GM15510 (cell line): ENCODE data around the gene TASOR.
A peak's percentile ranks its signal among the peaks of the same experiment; 100 is the strongest.

Experiments used
- POLR2A ChIP-seq: IDR thresholded peaks from 3 replicates; pipeline ENCODE4 v1.6.1; 2011; ENCODE audit warnings: borderline replicate concordance; ENCODE audit not compliant: insufficient read length; ENCODE audit errors: extremely low read depth

The TASOR gene, protein sequence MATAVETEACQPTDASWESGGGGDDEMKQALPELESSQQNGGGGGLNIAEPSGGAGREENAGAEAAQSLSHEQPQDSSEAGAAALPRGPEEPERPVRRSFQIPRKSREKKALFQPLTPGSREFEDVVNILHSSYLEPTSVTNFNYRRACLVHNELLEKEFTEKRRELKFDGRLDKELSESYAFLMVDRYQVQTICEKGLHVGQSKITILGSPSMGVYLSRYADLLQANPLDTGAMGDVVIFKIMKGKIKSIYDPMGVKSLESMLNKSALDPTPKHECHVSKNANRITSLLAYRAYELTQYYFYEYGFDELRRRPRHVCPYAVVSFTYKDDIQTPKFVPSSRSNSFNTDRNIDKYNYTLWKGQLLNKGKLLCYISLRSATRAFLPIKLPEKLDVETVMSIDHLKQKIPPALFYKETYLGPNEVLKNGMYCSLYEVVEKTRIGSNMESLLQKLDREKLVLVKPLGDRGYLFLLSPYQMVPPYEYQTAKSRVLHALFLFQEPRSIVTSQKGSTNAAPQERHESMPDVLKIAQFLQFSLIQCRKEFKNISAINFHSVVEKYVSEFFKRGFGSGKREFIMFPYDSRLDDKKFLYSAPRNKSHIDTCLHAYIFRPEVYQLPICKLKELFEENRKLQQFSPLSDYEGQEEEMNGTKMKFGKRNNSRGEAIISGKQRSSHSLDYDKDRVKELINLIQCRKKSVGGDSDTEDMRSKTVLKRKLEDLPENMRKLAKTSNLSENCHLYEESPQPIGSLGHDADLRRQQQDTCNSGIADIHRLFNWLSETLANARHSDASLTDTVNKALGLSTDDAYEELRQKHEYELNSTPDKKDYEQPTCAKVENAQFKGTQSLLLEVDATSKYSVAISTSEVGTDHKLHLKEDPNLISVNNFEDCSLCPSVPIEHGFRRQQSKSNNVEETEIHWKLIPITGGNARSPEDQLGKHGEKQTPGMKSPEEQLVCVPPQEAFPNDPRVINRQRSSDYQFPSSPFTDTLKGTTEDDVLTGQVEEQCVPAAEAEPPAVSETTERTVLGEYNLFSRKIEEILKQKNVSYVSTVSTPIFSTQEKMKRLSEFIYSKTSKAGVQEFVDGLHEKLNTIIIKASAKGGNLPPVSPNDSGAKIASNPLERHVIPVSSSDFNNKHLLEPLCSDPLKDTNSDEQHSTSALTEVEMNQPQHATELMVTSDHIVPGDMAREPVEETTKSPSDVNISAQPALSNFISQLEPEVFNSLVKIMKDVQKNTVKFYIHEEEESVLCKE (N-terminal part only)

DNA sequence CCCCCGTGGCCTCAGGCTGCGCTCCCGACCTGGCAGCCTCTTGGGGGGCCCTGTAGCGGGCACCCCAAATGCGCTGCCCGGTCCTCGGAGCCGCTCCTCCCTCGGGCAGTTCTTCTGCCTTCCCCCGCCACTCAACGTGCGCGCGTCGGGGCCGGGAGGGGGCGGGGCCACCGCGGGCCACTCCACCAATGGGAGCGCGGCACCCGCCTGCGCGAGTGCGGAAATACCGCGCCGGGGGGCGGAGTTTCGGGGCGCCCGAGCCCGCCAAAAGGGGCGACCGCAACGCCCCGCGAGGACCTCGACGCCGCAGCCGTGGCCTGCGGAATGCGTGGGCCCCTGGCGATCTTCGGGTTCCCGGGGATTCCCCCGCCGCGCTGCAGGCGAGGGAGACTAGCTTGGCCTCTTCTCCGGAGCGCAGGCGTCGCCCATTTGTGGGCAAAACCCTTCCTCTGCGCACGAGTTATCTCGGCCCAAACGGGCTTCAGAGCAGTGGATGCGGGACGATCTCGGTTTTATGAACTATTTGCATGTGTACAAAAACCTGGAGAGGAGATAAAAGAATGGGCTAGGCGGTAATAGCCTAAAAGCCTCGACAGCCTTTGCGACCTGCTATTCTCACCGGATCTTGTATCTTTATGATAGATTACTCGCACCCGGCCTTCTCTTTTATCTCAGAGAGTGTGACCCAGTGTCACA lies at the start of gene TASOR:
TASOR (minus strand) TSS at position 144 of the 696 bp plus-strand sequence. CDS start 259 bp downstream, outside the sequence.
- TF ChIP-seq POLR2A: peak; percentile 80

- TF ChIP-seq POLR2A: no peak
Measured at GRCh38 chr3:56732109-56732508, 49.0 kb upstream of the TASOR start.

GRCh38 chr3:56725175-56725574 lies 42.1 kb upstream of the TASOR start:
- no peak for TF ChIP-seq POLR2A

DNA sequence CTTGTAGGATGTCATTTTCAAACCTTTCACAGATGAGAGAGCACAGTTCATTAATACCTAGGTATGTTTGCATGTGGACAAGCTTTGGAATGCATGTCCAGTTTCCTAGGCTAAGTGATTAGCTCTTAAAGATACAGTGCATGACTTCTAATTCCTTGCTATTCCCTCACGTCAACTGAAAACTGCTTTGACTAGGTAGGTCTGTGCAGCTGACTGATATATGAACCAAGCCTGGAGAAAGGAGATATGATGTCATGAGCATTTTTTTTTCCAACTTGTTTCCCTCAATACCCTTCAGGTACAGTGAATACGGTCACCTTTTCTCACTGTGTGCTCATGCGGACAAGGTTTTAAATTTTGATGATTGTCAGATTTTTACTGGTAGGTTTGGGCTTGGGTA lies 41.6 kb upstream of the TASOR start:
- TF ChIP-seq POLR2A: no peak

- no peak for TF ChIP-seq POLR2A
Measured at GRCh38 chr3:56720849-56721248, 37.8 kb upstream of the TASOR start.

GRCh38 chr3:56711344-56711743 lies 28.3 kb upstream of the TASOR start:
- no peak for TF ChIP-seq POLR2A

- TF ChIP-seq POLR2A: no peak
Measured at GRCh38 chr3:56706629-56707028, 23.6 kb upstream of the TASOR start.

GRCh38 chr3:56704706-56705105 lies 21.6 kb upstream of the TASOR start:
- no peak for TF ChIP-seq POLR2A

DNA sequence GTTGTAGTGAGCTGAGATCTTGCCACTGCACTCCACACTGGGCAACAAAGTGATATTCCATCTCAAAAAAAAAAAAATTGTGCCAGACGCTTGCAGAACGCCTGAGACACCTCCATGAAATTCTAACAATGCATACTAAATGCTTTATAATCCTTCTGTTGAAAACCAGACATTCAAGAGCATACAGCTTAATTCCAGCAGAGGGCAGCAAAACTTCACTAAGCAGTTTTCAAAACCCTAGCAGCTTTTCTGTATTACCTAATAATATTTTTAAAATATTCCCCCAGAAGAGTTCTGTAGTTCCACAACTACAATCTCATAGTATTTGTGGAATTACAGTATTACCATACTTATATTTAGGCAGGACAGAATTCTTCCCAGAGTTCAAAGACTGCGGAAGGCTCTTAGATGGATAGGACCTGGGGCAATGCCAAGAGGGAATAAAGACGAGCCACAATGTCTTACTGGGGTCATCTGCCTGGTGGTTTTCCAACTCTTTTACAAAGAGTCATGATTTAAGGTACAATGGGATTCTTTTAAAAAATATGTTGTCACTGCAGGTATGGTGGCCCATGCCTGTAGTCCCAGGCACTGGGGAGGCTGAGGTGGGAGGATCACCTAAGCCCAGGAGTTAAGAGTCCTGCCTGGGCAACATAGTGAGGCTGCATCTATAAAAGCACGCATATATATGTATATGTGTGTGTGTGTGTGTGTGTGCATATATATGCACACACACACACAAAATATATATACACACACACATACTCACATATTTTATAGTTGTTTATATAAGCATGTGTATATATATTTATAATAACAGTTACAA lies 19.6 kb upstream of the TASOR start:
- TF ChIP-seq POLR2A: no peak

DNA sequence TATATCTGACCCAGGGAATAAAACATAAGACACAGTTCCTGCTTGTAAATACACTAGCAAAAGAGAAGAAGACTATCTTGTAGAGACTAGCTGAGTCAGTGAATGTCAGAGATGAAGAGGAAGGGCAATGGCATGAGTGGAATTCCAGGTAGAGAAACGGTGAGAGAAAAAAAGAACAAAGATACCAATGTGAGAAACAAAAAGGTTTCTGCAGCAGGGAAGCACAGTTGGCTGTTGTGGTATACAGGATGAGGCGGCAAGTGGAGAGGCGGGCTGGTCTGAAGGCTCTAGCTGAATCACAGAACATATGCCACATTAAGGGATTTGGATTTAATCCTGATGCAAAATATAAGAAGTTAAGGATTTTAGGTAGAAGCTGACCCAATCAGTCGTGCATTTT lies 17.1 kb upstream of the TASOR start:
- no peak for TF ChIP-seq POLR2A

- TF ChIP-seq POLR2A: no peak
Measured at GRCh38 chr3:56694867-56695683, 12.0 kb upstream of the TASOR start.

DNA sequence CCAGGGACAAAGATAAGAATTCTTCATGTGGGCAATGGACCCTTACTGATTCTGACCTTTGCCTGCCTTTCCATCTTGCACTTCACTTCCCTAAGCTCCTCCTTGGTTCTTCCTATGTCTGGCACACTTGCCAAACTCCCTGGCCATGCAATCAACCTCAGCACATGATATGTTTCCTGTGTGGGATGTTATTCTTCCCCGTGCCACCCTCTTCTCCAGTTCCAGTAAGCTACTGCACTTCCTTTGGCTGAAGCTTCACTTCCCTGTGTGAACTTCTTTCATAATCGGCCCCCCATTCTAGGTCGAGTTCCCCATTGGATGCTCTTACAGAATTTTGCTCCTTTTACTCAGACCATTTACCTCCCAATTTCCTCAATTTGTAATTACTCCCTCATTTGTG lies 10.7 kb upstream of the TASOR start:
- no peak for TF ChIP-seq POLR2A
